Measurements from ENCODE around the gene OFD1. TPM values are rescaled to one million over a fixed set of nuclear protein-coding genes. Genes with fewer than 3 reads are reported as not detected.

Gene OFD1
- total RNA-seq, 1 experiment from 2014 or later, result 44.8 TPM

DNA sequence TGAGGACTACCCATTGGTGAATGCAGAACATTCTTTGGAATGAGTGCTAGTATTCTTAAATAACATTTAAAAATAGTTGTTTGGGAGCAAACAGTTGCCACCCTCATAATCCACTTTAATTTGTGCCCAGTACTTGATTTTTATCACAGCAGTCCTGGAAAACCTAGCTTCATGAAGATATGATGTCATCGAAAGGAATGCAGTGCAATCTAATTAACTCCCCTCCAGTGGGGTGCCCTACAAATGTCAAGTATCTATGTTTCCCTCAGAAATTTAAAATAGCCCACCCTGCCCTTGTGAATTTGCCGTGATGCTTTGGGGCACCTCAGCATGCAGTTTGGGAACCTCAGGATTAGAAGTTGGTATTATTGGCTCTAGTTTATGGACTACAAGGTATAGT, 40.2 kb upstream of the OFD1 start:
- CTCF ChIA-PET, result interaction anchor here (0.8 to 1.6 kb wide), 2 partner anchors 38 to 48 kb away, joined by 3 to 6 read pairs; no protein-coding TSS in a partner anchor
- Mint-ChIP-seq H3K9me3 (ENCODE audit: unreplicated experiment) (no peaks in the 10 kb centered on the region), H3K36me3 (ENCODE audit: insufficient read depth, unreplicated experiment) (peaks cover 7% of the 10 kb centered on the region), H3K27ac (ENCODE audit: low read depth, unreplicated experiment) (no peak overlapping the region), H3K27me3 (ENCODE audit: insufficient read depth, unreplicated experiment) (no peaks in the 10 kb centered on the region), H3K4me1 (ENCODE audit: insufficient read depth, unreplicated experiment) (peaks cover 42% of the 10 kb centered on the region), H3K4me3 (ENCODE audit: unreplicated experiment) (no peak overlapping the region)
- TF ChIP-seq, protein P1, sequence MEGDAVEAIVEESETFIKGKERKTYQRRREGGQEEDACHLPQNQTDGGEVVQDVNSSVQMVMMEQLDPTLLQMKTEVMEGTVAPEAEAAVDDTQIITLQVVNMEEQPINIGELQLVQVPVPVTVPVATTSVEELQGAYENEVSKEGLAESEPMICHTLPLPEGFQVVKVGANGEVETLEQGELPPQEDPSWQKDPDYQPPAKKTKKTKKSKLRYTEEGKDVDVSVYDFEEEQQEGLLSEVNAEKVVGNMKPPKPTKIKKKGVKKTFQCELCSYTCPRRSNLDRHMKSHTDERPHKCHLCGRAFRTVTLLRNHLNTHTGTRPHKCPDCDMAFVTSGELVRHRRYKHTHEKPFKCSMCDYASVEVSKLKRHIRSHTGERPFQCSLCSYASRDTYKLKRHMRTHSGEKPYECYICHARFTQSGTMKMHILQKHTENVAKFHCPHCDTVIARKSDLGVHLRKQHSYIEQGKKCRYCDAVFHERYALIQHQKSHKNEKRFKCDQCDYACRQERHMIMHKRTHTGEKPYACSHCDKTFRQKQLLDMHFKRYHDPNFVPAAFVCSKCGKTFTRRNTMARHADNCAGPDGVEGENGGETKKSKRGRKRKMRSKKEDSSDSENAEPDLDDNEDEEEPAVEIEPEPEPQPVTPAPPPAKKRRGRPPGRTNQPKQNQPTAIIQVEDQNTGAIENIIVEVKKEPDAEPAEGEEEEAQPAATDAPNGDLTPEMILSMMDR (IDR thresholded peaks at IDR 0.05; ENCODE audit: unreplicated experiment), result no peak
- no peak for DNase-seq (ENCODE audit: unreplicated experiment)
- POLR2A ChIA-PET, result interaction anchor here (0.6 to 15.4 kb wide), 10 partner anchors 9 to 335 kb away, joined by 4 to 213 read pairs (median 10); partner anchors contain the start of genes GEMIN8, OFD1, TCEANC and TRAPPC2
- intact Hi-C loops (cut with micrococcal nuclease), result no loop called here
- BruUV-seq (replicated peaks), result no TSS peak

DNA sequence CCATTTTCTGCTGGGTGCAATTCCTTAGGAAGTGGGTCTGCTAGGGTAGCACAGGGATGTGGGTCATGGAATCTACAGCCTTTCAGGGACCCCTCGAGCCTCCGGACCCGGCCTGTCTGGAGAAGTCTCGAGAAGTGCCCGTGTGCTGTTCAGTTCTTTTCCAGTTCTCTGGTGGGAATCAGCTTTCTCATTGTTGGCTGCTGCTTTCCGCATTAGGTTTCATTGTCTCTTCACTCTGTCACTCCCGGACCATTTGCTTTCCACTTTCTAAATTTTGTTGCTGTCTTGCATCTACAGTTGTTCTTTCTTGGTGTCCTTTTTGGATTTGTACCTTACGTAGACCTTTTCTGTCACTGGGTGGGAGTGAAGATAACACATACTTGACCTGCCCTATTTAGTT, 39.6 kb upstream of the OFD1 start:
- POLR2A ChIA-PET, result interaction anchor here (1.0 to 15.4 kb wide), 6 partner anchors 8 to 40 kb away, joined by 4 to 213 read pairs (median 8); partner anchors contain the start of genes OFD1 and TRAPPC2
- no TSS peak for BruUV-seq (replicated peaks)
- TF ChIP-seq, protein P1 (IDR thresholded peaks at IDR 0.05; ENCODE audit: unreplicated experiment), result no peak

DNA sequence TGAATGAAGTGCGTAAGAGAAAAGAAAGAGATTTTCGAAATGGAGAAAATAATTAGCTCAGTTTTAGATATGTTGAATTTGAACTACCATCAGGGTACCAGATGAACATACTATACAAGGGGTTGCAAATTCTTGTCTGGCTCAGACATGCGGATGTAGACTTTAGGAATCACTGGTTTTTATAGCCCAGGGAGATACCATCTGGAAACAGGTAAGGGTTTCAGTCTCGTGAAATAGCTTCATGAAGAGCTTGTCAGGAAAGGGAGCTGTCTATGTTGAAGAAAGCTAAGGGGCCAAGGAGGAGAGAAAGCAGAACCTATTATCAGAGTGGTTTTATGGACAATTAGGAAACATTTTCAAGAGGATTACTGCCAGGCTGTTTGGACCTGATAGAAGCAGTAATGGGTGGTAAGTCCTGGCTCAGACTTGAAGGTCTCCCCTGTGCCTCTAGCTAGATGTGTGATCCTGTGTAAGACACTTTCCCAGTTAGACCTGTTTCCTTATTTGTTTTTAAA, 38.9 kb upstream of the OFD1 start:
- TF ChIP-seq, protein P1 (IDR thresholded peaks at IDR 0.05; ENCODE audit: unreplicated experiment), result no peak
- Mint-ChIP-seq H3K27ac (ENCODE audit: low read depth, unreplicated experiment) (no peak overlapping the region), H3K4me1 (ENCODE audit: insufficient read depth, unreplicated experiment) (peaks cover 40% of the 10 kb centered on the region), H3K4me3 (ENCODE audit: unreplicated experiment) (no peak overlapping the region), H3K27me3 (ENCODE audit: insufficient read depth, unreplicated experiment) (no peaks in the 10 kb centered on the region), H3K36me3 (ENCODE audit: insufficient read depth, unreplicated experiment) (peaks cover 10% of the 10 kb centered on the region), H3K9me3 (ENCODE audit: unreplicated experiment) (no peaks in the 10 kb centered on the region)
- POLR2A ChIA-PET, result interaction anchor here (0.6 to 15.4 kb wide), 5 partner anchors 14 to 1959 kb away, joined by 3 to 213 read pairs (median 10); partner anchors contain the start of genes OFD1 and TRAPPC2
- BruUV-seq (replicated peaks), result no TSS peak
- CTCF ChIA-PET, result interaction anchor here (0.8 kb wide), 1 partner anchor 28 kb away, joined by 3 read pairs; no protein-coding TSS in a partner anchor
- DNase-seq (ENCODE audit: unreplicated experiment), result no peak
- intact Hi-C loops (cut with micrococcal nuclease), result no loop called here

More for the DNA sequence above, 39.6 kb upstream of the OFD1 start:
- H3K4me3 Mint-ChIP-seq (ENCODE audit: unreplicated experiment), result no peak overlapping the region
- H3K4me1 Mint-ChIP-seq (ENCODE audit: insufficient read depth, unreplicated experiment), result peaks cover 45% of the 10 kb centered on the region
- no peaks in the 10 kb centered on the region for H3K9me3 Mint-ChIP-seq (ENCODE audit: unreplicated experiment)
- intact Hi-C loops (cut with micrococcal nuclease), result no loop called here
- no peak overlapping the region for H3K27ac Mint-ChIP-seq (ENCODE audit: low read depth, unreplicated experiment)
- no peaks in the 10 kb centered on the region for H3K27me3 Mint-ChIP-seq (ENCODE audit: insufficient read depth, unreplicated experiment)
- H3K36me3 Mint-ChIP-seq (ENCODE audit: insufficient read depth, unreplicated experiment), result peaks cover 10% of the 10 kb centered on the region
- DNase-seq (ENCODE audit: unreplicated experiment), result no peak
- CTCF ChIA-PET, result no interaction called here

DNA sequence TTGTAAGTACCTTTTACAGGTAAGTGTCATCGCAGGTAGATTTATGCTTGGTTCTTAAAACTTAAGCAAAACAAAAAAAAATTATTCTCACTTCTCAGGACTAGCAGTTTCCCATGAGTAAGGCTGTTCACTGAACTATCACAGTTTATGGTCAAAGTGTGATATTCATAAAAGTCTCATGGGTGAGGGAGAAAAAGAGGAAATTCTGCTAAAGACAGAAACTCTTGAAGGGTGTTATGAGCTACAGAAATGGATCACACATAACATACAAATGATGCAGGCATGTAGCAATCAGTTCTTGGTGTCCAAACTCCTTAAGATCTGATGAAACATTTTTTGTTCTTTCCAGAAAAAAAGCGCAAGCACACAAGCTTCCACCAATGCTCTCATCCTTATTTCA, 37.1 kb upstream of the OFD1 start:
- Mint-ChIP-seq H3K36me3 (ENCODE audit: insufficient read depth, unreplicated experiment) (peaks cover 14% of the 10 kb centered on the region), H3K27me3 (ENCODE audit: insufficient read depth, unreplicated experiment) (no peaks in the 10 kb centered on the region), H3K4me3 (ENCODE audit: unreplicated experiment) (no peak overlapping the region), H3K4me1 (ENCODE audit: insufficient read depth, unreplicated experiment) (peaks cover 44% of the 10 kb centered on the region), H3K27ac (ENCODE audit: low read depth, unreplicated experiment) (no peak overlapping the region), H3K9me3 (ENCODE audit: unreplicated experiment) (no peaks in the 10 kb centered on the region)
- CTCF ChIA-PET, result interaction anchor here (0.6 to 1.1 kb wide), 2 partner anchors 25 to 60 kb away, joined by 4 read pairs; no protein-coding TSS in a partner anchor
- intact Hi-C loops (cut with micrococcal nuclease), result no loop called here
- POLR2A ChIA-PET, result interaction anchor here (1.3 to 15.4 kb wide), 5 partner anchors 9 to 38 kb away, joined by 4 to 213 read pairs (median 8); partner anchors contain the start of genes OFD1, RAB9A and TRAPPC2
- BruUV-seq (replicated peaks), result no TSS peak
- DNase-seq (ENCODE audit: unreplicated experiment), result no peak
- TF ChIP-seq, protein P1 (IDR thresholded peaks at IDR 0.05; ENCODE audit: unreplicated experiment), result no peak

Measured in MCF 10A (cell line).